HG02943 (cell line): ENCODE measurements around the gene TMEM30A.
A peak's percentile ranks its signal among the peaks of the same experiment; 100 is the strongest.

Experiments used
- ATAC-seq: cut with Tn5 transposase; IDR thresholded peaks from one replicate; pipeline ENCODE4 v1.9.1; 2021; ENCODE audit warnings: mild to moderate bottlenecking, low read depth, moderate library complexity; ENCODE audit not compliant: unreplicated experiment

TMEM30A gene

DNA sequence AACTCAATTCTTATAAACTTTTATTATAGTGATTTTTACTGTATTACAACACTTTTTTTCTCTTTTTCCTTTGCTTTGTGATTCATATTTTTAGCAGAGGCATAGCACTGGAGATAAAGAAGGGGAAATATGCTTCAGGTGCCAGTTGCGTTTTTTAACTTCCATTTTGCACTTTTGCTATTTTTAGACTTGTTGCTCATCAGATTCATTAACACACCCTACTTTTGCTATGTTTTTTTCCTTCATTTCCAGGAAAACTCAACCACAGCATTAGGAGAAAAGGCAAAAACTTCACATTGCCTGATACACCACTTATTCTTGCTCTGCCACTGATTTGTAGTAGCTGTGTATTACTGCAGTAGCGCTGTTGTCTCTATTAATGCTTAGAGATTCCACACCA is 8.0 kb upstream of the TMEM30A start:
- no peak for ATAC-seq

- no peak for ATAC-seq
Measured at GRCh38 chr6:75291744-75292143, 7.2 kb upstream of the TMEM30A start.

DNA sequence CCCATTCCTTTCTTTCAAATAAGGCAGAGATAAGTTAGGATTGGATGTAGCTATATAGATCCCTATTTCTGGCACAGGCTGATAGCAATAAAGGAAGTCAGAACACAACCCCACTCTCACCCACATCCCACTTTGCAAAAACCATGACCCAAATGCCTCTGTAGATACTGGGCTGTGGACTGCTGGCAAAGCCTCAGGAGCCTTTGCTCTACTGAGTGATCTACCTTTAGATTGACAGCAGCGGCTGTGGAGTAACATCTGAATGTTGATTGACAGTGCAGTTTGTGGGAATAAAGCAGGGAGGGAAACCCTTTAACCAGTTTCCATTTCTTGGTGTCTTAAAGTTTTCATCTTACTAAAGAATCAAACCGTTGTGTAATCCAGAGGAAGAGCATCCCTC is 6.7 kb upstream of the TMEM30A start:
- ATAC-seq: no peak

- ATAC-seq: no peak
Measured at GRCh38 chr6:75290136-75290945, 5.7 kb upstream of the TMEM30A start.

DNA sequence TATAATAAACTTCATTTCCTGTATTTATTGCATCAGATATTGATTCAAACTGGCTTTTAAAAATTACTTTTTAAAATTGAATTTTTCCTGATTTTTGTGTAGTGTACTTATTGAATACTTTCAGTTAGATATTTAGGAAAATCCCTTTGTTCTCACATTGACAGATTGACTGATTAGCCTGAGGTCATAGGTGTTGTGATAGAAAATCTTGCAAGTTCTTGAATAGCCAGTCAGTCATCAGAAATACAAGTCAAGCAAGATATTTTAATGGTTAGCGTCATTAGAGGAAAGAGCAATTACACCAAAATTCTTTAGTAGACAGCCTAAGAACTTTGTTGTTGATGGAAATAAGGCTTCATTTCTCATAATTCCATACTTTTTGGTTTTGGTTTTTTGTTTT is 3.4 kb upstream of the TMEM30A start:
- no peak for ATAC-seq

GRCh38 chr6:75287424-75287823 is 2.8 kb upstream of the TMEM30A start:
- ATAC-seq: no peak

DNA sequence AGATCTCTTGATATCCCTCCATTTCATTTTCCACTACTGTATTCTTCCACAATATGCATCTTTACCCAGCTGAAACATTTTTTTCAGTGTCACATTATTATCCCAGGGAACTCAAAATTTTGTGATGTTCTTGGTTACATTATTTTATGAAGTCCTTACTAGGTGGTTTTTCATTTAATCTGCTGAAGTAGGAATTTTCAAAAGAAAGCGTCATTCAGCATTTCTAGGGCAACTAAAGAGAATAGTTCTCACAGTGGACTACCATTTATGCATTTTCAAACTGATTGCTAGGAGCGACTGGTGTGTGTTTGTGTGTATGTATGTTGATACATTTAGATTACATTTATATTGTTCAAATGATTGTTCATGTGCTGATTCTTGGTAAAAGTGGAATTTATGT is 2.4 kb upstream of the TMEM30A start:
- no peak for ATAC-seq

GRCh38 chr6:75285283-75285639 is 669 bp upstream of the TMEM30A start:
- ATAC-seq: peak; percentile 4

DNA sequence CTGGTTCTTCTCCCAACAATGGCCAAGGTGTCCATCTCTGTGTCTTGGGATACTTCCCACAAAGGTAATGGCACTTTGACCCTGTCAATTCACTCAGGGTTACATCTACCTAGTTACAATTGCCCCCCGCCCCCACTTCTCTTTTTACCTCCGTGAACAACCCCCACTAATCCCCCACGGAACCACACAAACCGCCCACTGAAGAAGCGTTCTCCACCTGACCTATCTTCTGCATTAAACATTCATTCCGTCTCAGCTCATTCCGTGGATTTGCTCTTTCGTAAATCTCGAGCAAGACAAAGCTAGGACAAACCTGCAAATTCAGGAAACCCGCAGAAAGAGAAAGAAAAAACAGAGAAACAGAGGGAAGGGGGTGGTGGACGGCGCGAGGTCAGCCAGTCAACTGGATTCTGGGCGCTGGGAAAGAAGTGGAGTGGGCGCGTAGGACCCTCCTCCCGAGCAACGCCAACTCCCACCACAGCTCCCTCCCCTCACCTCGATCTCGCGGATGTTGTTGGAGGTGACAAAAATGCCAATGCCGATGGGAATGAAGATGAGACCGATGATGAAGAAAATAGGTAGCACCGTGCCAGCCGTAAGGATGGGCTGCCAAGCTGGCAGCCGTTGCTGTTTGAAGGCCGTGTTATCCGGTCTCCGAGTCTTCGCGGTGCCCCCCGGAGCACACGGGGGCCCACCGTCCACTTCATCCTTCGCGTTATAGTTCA is 523 bp downstream of the TMEM30A start:
- peak; percentile 1 for ATAC-seq

DNA sequence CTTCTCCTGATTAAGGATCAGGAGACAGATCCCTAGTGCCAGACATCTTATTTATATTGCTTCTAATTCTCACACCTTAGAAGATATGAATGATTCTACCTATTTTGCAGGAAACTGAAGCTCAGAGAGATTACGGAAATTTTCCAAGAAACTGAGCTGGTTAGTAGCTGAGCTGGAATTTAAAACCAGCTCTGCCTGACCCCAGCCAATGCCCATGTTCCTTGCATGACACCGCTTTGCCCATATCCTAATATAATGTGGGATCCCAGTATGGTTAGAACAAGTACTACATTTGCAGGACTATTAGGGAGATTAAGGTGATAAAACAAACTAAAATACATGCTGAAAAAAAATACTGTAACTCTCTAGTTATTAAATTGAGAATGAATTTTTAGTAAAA is 1.9 kb downstream of the TMEM30A start:
- ATAC-seq: no peak

DNA sequence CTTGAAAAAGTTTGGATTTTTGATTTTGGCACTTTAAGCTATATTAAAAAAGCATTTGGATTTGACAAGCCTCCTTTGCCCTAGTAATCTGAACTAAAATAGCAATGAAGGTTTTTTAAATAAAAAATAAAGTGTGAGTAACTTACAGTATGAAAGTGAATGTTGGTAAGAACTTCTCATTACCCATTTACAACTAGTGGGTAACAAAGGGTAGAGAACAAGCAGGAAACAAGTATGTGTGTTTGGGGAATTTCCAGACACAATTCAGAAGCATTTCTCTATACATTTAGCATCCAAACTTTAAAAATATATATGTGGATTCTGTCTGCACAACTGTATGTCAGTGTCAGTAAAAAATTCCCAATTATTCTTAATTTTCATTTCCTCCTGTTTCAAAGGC is 2.9 kb downstream of the TMEM30A start:
- no peak for ATAC-seq

DNA sequence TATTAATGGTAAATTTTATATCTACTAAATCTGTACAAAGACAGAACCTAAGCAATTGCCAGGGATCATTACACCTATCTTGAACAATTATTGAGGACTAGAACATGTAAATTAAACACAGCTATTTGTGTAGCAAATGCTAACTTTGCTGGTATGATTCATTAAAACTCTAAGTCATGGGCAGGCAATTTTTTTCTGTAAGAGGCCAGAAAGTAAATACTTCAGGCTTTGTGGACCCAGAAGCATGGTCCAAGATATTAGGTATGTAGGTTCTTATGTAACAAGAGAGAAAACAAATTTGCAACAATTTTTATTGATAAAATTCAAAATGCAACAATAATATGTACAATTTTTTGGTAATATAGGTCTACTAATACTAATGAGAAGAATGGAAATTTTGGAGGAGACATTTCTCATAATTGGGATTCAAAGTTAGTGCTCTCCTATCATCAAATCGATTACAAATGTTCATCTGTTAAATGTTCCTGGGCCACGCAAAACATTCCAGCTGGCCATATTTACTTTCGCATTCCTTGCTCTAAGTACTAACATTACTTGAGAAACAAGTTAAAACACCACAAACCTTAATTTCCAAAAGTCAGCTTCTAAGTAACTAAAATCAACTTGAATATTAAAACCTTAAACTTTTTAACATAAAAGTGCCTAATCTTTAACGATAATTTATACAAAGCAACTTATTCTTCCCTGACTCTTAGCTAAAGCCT is 4.3 kb downstream of the TMEM30A start:
- no peak for ATAC-seq

DNA sequence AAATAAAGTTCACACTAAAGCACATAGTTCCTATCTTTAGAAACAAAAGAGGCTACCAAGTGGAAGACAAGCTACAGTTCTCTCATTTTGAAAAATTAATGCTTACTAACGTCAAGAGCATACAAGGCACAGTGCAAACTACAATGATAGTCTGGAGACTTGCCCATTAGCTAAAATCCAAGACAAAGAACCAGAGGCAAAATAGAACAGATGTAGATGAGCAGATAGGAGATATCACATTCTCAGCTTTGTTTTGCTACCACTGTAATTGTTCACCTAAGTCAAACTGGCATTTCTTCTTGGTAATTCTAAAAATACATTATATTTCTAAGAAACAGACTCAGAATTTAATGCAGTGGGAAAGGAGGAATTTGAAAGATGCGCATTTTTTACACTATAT is 5.2 kb downstream of the TMEM30A start:
- ATAC-seq: no peak

- no peak for ATAC-seq
Measured at GRCh38 chr6:75278474-75279077, 6.0 kb downstream of the TMEM30A start.

- no peak for ATAC-seq
Measured at GRCh38 chr6:75275067-75275466, 9.5 kb downstream of the TMEM30A start.

DNA sequence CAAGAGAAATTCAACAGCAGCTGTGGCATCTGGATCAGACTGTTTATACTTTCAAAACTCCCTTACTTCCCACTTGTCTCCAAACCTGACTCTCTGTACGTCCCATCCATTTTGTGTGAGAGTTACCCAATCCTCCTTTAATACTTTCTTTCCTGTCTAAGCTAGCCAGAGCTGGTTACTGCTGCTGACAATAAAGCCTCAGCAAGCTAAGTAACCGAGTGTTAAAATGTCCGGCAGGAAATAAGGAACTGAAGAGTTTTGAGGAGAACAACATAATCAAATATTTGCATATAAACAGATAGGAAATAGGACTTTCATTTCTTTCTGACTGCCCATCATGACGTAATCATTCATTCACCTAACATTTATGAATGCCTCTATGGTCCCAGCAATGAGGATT is 11.6 kb downstream of the TMEM30A start:
- no peak for ATAC-seq

DNA sequence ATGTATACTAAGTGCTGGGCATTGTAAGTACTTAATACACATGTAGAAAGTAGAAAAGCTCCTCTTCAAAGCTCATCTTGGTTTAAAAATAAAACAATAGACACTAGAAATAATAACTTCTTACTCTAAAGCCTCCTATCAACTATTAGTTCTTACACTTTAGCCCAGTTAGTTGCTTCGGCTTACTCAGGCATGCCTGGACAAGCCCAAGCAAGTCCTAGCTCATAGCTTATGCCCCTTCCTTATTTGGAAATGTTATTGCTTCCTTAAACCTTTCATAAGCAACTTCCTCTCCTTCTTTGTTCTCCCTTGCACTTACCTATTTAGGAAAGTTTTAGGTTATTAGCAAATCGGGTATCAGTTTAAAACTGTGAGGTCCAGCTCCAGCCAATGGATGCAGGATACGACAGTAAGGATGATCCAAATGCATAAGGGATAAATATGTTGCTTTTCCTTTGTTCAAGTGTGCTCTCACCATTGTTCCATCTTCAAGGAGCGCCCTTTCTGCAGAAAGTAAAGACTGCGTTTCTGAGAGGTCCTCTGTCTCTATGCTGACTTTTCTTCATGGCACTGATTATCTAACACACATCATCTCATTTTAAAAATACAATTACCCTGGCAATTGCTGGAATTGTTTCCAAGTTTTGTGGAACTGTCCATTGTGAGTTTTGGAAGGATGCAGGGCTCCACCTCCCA is 12.3 kb downstream of the TMEM30A start:
- ATAC-seq: no peak

DNA sequence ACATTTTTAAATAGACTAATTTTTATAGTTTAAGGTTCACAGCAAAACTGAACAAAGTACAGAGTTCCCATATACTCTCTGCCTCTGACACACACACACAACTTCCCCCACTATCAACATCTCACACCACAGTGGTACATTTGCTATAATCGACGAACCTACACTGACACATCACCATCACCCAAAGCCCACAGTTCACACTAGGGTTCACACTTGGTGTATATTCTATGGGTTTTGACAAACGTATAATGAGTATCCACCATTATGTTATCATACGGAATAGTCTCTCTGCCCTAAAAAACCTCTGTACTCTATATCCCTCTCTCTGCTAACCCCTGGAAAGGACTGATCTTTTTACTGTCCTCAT is 15.6 kb downstream of the TMEM30A start:
- ATAC-seq: no peak

- ATAC-seq: no peak
Measured at GRCh38 chr6:75268121-75268987, 16.2 kb downstream of the TMEM30A start.

- ATAC-seq: no peak
Measured at GRCh38 chr6:75267461-75267860, 17.1 kb downstream of the TMEM30A start.
